ENCODE results near the gene FGF11. TPM values are rescaled to one million over a fixed set of nuclear protein-coding genes. Genes with fewer than 3 reads are reported as not detected.

The FGF11 gene
- total RNA-seq, 1 experiment from 2014 or later: 5.0 TPM

GRCh38 chr17:7405350-7406234 lies 33.7 kb upstream of the FGF11 start:
- Histone ChIP-seq H3K36me3 (no peaks in the 10 kb centered on the region), H3K4me3 (peak overlapping the region; percentile 68), H3K27me3 (no peaks in the 10 kb centered on the region), H3K4me1 (no peaks in the 10 kb centered on the region), H3K27ac (no peak overlapping the region), H3K9me3 (replicated peaks) (no peaks in the 10 kb centered on the region)
- peak; percentile 10 to 29 for DNase-seq

GRCh38 chr17:7406235-7406825 lies 33.0 kb upstream of the FGF11 start:
- DNase-seq: no peak
- H3K27me3 ChIP-seq: no peaks in the 10 kb centered on the region
- H3K27ac ChIP-seq: no peak overlapping the region
- H3K4me3 ChIP-seq: peak overlapping the region; percentile 68; the same call in 1 of the 2 replicates
- no peaks in the 10 kb centered on the region for H3K36me3 ChIP-seq
- no peaks in the 10 kb centered on the region for H3K9me3 ChIP-seq (replicated peaks)
- no peaks in the 10 kb centered on the region for H3K4me1 ChIP-seq

- H3K27me3 ChIP-seq: no peaks in the 10 kb centered on the region
- no peaks in the 10 kb centered on the region for H3K36me3 ChIP-seq
- no peaks in the 10 kb centered on the region for H3K9me3 ChIP-seq (replicated peaks)
- DNase-seq: no peak
- no peak overlapping the region for H3K27ac ChIP-seq
- H3K4me1 ChIP-seq: no peaks in the 10 kb centered on the region
- no peak overlapping the region for H3K4me3 ChIP-seq
These were observed 32.2 kb upstream of the FGF11 start for GRCh38 chr17:7407082-7407481.

GRCh38 chr17:7407485-7408251 lies 31.6 kb upstream of the FGF11 start, which contains the start of gene NLGN2:
TSS of gene NLGN2 (plus strand) at chr17:7407845. CDS start at chr17:7408256, 411 bp downstream.
- H3K9me3 ChIP-seq (replicated peaks): no peaks in the 10 kb centered on the region
- no peak within 1 kb of the TSS for H3K4me3 ChIP-seq
- no peaks in the 10 kb centered on the region for H3K4me1 ChIP-seq
- no peaks in the 10 kb centered on the region for H3K27me3 ChIP-seq
- DNase-seq: no peak
- H3K27ac ChIP-seq: no peak within 1 kb of the TSS
- H3K36me3 ChIP-seq: no peaks in the 10 kb centered on the region

GRCh38 chr17:7408252-7408727 lies 31.0 kb upstream of the FGF11 start:
- H3K4me1 ChIP-seq: no peaks in the 10 kb centered on the region
- no peaks in the 10 kb centered on the region for H3K36me3 ChIP-seq

GRCh38 chr17:7408863-7409262 lies 30.4 kb upstream of the FGF11 start:
- Histone ChIP-seq H3K36me3 (no peaks in the 10 kb centered on the region), H3K27me3 (no peaks in the 10 kb centered on the region), H3K4me3 (no peak overlapping the region), H3K4me1 (no peaks in the 10 kb centered on the region), H3K27ac (no peak overlapping the region), H3K9me3 (replicated peaks) (no peaks in the 10 kb centered on the region)
- no peak for DNase-seq

More at GRCh38 chr17:7408252-7408727, 31.0 kb upstream of the FGF11 start:
- DNase-seq: no peak
- no peaks in the 10 kb centered on the region for H3K27me3 ChIP-seq
- H3K4me3 ChIP-seq: no peak overlapping the region
- no peaks in the 10 kb centered on the region for H3K9me3 ChIP-seq (replicated peaks)
- H3K27ac ChIP-seq: no peak overlapping the region

- DNase-seq: no peak
- no peaks in the 10 kb centered on the region for H3K9me3 ChIP-seq (replicated peaks)
- no peaks in the 10 kb centered on the region for H3K36me3 ChIP-seq
- no peak overlapping the region for H3K27ac ChIP-seq
- H3K4me1 ChIP-seq: no peaks in the 10 kb centered on the region
- no peaks in the 10 kb centered on the region for H3K27me3 ChIP-seq
- no peak overlapping the region for H3K4me3 ChIP-seq
These were observed 29.6 kb upstream of the FGF11 start for GRCh38 chr17:7409716-7410115.

- H3K27me3 ChIP-seq: no peaks in the 10 kb centered on the region
- no peak overlapping the region for H3K4me3 ChIP-seq
- H3K9me3 ChIP-seq (replicated peaks): no peaks in the 10 kb centered on the region
- DNase-seq: no peak
- no peak overlapping the region for H3K27ac ChIP-seq
- no peaks in the 10 kb centered on the region for H3K36me3 ChIP-seq
- no peaks in the 10 kb centered on the region for H3K4me1 ChIP-seq
These were observed 28.5 kb upstream of the FGF11 start for GRCh38 chr17:7410634-7411426.

GRCh38 chr17:7411427-7411750 lies 27.9 kb upstream of the FGF11 start:
- H3K27me3 ChIP-seq: no peaks in the 10 kb centered on the region
- no peak overlapping the region for H3K27ac ChIP-seq
- no peak overlapping the region for H3K4me3 ChIP-seq
- no peak for DNase-seq
- no peaks in the 10 kb centered on the region for H3K4me1 ChIP-seq
- H3K36me3 ChIP-seq: no peaks in the 10 kb centered on the region
- H3K9me3 ChIP-seq (replicated peaks): no peaks in the 10 kb centered on the region

GRCh38 chr17:7413346-7413985 lies 25.8 kb upstream of the FGF11 start:
- Histone ChIP-seq H3K36me3 (no peaks in the 10 kb centered on the region), H3K27ac (no peak overlapping the region), H3K9me3 (replicated peaks) (no peaks in the 10 kb centered on the region), H3K27me3 (no peaks in the 10 kb centered on the region), H3K4me3 (no peak overlapping the region), H3K4me1 (no peaks in the 10 kb centered on the region)
- no peak for DNase-seq

- H3K9me3 ChIP-seq (replicated peaks): no peaks in the 10 kb centered on the region
- H3K27ac ChIP-seq: no peak overlapping the region
- H3K4me3 ChIP-seq: no peak overlapping the region
- H3K27me3 ChIP-seq: no peaks in the 10 kb centered on the region
- no peak for DNase-seq
- H3K4me1 ChIP-seq: no peaks in the 10 kb centered on the region
- H3K36me3 ChIP-seq: no peaks in the 10 kb centered on the region
These were observed 24.5 kb upstream of the FGF11 start for GRCh38 chr17:7414837-7415236.

- Histone ChIP-seq H3K9me3 (replicated peaks) (no peaks in the 10 kb centered on the region), H3K36me3 (no peaks in the 10 kb centered on the region), H3K4me1 (no peaks in the 10 kb centered on the region), H3K27ac (no peak overlapping the region), H3K4me3 (no peak overlapping the region), H3K27me3 (no peaks in the 10 kb centered on the region)
- no peak for DNase-seq
These were observed 23.5 kb upstream of the FGF11 start for GRCh38 chr17:7415784-7416183.

- no peak overlapping the region for H3K4me3 ChIP-seq
- no peak for DNase-seq
- H3K36me3 ChIP-seq: no peaks in the 10 kb centered on the region
- no peaks in the 10 kb centered on the region for H3K4me1 ChIP-seq
- no peak overlapping the region for H3K27ac ChIP-seq
- H3K27me3 ChIP-seq: no peaks in the 10 kb centered on the region
- H3K9me3 ChIP-seq (replicated peaks): no peaks in the 10 kb centered on the region
These were observed 23.0 kb upstream of the FGF11 start for GRCh38 chr17:7416323-7416722.

GRCh38 chr17:7417056-7417655 lies 22.2 kb upstream of the FGF11 start:
- no peak for DNase-seq
- Histone ChIP-seq H3K27ac (no peak overlapping the region), H3K4me3 (no peak overlapping the region), H3K4me1 (no peaks in the 10 kb centered on the region), H3K27me3 (no peaks in the 10 kb centered on the region), H3K9me3 (replicated peaks) (no peaks in the 10 kb centered on the region), H3K36me3 (no peaks in the 10 kb centered on the region)

Data from SJCRH30 (cell line).